Measurements from ENCODE around the gene MACF1.

DNA sequence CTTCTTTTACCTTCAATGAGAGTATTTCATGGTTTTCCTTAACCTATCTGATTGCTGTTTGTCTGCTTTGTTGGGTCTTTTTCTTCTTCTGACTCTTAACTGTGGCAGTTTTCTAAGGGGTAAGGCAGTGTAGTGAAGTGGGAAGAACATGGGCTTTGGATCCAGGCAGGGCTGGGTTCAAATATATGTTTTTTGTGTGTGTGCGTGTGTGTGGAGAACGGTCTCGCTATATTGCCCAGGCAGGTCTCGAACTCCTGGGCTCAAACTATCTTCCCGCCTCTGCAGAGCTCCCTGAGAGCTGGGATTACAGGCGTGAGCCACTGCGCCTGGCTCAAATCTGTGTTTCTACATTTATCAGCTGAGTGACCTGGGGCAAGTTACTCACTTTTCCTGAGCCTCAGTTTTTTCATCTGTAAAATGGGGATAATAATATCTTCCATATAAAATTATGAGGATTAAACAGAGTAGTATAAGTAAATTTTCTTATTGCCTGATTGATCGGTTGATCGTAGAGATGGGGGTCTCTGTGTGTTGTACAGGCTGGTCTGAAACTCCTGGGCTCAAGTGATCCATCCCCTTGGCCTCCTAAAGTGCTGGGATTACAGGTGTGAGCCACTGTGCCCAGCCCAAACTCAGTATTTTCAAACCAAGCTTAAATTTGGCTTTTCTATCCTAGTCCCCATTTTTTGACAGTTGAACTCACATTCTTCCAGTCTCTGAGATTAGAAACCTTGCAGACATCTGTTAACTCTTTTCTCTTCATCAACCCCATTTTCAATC, 36.0 kb upstream of the MACF1 start:
- TF ChIP-seq, protein P1, sequence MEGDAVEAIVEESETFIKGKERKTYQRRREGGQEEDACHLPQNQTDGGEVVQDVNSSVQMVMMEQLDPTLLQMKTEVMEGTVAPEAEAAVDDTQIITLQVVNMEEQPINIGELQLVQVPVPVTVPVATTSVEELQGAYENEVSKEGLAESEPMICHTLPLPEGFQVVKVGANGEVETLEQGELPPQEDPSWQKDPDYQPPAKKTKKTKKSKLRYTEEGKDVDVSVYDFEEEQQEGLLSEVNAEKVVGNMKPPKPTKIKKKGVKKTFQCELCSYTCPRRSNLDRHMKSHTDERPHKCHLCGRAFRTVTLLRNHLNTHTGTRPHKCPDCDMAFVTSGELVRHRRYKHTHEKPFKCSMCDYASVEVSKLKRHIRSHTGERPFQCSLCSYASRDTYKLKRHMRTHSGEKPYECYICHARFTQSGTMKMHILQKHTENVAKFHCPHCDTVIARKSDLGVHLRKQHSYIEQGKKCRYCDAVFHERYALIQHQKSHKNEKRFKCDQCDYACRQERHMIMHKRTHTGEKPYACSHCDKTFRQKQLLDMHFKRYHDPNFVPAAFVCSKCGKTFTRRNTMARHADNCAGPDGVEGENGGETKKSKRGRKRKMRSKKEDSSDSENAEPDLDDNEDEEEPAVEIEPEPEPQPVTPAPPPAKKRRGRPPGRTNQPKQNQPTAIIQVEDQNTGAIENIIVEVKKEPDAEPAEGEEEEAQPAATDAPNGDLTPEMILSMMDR (IDR thresholded peaks at IDR 0.05) = no peak
- TF ChIP-seq POLR2A (IDR thresholded peaks at IDR 0.05) = no peak
- no peak for TF ChIP-seq POLR2AphosphoS5 (IDR thresholded peaks at IDR 0.05)

All from prostate gland (tissue), 2 donors.